Choroid plexus epithelial cell (primary cell): ENCODE results near the gene RNASE12.
"Not testable (repeated sequence)": the region's sequence is repeated elsewhere in the genome, so short reads cannot be mapped to it uniquely, and the experiment has no call there.

Experiments
- DNase-seq: peaks from one replicate; pipeline ENCODE4 v3.0.0-alpha.2; 2010; ENCODE audit warnings: low read depth
- H3K4me3 ChIP-seq: 2 replicates; pipeline ENCODE4 v1.5.1; 2011; ENCODE audit warnings: low read depth, mild to moderate bottlenecking, control low read depth, low read length, moderate library complexity
- TF ChIP-seq, protein P1 (sequence below): conservative IDR thresholded peaks from 2 replicates; pipeline ENCODE4 v1.5.1; 2011; ENCODE audit warnings: low read depth, mild to moderate bottlenecking, control low read depth, inconsistent platforms, low read length, moderate library complexity

Gene RNASE12

DNA sequence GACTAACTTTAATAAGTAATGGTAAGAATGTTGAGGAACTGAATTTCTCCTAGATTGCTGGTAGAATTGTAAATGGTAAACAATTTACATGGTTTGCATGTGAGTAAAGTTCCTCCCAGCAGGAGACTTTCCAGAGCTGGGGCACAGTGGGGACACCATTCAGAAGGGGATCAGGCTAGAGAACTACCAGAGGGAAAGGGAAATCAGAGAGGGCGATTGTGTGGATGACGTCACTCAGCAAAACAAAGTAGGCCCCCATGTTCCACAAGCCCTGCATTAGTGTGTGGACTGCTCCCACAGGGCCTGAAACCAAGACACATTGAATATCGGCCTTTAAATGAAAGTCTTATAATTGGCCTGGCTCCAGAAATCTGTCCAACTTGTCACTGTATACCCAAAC is 12.9 kb downstream of the RNASE12 start:
- DNase-seq, result no peak
- no peak overlapping the region for H3K4me3 ChIP-seq
- TF ChIP-seq, protein P1, sequence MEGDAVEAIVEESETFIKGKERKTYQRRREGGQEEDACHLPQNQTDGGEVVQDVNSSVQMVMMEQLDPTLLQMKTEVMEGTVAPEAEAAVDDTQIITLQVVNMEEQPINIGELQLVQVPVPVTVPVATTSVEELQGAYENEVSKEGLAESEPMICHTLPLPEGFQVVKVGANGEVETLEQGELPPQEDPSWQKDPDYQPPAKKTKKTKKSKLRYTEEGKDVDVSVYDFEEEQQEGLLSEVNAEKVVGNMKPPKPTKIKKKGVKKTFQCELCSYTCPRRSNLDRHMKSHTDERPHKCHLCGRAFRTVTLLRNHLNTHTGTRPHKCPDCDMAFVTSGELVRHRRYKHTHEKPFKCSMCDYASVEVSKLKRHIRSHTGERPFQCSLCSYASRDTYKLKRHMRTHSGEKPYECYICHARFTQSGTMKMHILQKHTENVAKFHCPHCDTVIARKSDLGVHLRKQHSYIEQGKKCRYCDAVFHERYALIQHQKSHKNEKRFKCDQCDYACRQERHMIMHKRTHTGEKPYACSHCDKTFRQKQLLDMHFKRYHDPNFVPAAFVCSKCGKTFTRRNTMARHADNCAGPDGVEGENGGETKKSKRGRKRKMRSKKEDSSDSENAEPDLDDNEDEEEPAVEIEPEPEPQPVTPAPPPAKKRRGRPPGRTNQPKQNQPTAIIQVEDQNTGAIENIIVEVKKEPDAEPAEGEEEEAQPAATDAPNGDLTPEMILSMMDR, result no peak

DNA sequence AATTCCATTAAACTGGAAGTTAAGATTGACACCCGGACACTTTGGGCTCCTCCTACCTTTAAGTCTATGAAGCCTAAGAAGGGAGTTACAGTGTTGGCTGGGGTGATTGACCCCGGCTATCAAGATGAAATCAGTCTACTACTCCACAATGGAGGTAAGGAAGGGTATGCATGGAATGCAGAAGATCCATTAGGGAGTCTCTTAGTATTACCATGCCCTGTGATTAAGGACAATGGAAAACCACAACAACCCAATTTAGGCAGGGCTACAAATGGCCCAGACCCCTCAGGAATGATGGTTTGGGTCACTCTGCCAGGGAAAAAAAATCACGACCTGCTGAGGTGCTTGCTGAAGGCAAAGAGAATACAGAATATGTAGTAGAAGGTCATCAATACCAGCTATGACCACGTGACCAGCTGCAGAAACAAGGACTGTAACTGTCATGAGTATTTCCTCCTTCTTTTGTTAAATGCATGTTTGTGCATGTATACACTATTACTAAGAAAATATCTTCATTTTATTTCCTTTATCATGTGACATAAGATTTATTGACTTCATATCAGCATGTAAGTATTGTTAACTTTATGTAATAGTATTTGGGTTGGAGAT is 18.7 kb downstream of the RNASE12 start:
- not testable (repeated sequence) for DNase-seq, H3K4me3 ChIP-seq

DNA sequence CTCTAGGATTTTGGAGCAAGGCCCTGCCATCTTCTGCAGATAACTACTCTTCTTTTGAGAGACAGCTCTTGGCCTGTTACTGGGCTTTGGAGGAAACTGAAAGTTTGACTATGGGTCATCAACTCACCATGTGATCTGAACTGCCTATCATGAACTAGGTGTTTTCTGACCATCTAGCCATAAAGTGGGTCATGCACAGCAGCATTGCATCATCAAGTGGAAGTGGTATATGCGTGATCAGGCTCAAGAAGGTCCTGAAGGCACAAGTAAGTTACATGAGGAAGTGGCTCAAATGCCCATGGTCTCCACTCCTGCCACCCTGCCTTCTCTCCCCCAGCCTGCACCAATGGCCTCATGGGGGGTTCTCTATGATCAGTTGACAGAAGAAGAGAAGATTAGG is 20.5 kb downstream of the RNASE12 start:
- H3K4me3 ChIP-seq, DNase-seq: not testable (repeated sequence)

DNA sequence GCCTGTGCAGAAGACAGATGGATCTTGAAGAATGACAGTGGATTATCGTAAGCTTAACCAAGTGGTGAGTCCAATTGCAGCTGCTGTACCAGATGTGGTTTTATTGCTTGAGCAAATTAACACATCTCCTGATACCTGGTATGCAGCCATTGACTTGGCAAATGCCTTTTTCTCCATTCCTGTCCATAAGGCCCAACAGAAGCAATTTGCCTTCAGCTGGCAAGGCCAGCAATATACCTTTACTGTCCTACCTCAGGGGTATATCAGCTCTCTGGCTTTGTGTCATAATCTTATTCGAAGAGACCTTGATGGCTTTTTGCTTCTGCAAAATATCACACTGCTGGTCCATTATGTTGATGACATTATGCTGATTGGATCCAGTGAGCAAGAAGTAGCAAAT is 21.3 kb downstream of the RNASE12 start:
- not testable (repeated sequence) for DNase-seq, H3K4me3 ChIP-seq

DNA sequence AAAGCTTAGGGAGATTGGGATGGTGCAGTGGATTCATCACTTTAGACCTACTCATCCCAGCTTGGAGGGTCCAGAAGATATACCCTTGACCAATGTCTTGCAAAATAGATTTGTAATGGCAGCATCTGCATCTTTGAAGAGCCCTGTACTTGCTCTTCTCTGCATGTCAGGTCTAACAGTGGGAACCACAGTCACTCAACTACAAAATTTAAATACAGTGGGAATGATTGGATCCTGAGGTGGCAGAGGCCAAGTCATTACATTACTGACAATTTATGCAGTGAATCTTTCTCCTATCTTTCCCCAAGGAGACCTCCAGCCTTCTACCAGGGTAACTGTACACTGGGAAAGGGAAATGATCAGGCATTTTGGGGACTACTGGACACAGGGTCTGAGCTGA is 22.1 kb downstream of the RNASE12 start:
- DNase-seq, result no peak
- TF ChIP-seq, protein P1, result no peak
- no peak overlapping the region for H3K4me3 ChIP-seq

DNA sequence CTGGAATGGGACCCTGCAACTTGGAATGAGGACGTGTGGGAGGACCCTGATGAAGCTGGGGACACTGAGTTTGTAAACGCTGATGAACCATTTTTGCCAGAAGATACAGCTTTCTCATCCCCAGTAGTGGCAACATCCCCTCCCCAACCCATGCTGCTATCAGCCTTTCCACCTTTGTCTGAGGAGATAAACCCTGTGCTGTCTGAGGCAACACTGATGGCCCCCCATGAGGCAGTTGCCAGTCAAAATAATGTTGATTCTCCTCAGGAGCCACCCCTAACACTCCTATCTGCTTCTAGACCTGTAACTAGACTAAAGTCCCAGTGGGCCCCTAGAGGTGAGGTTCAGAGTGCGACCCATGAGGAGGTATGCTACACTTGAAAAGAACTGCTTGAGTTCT is 22.8 kb downstream of the RNASE12 start:
- H3K4me3 ChIP-seq, result no peak overlapping the region
- DNase-seq, result no peak
- TF ChIP-seq, protein P1, result no peak

DNA sequence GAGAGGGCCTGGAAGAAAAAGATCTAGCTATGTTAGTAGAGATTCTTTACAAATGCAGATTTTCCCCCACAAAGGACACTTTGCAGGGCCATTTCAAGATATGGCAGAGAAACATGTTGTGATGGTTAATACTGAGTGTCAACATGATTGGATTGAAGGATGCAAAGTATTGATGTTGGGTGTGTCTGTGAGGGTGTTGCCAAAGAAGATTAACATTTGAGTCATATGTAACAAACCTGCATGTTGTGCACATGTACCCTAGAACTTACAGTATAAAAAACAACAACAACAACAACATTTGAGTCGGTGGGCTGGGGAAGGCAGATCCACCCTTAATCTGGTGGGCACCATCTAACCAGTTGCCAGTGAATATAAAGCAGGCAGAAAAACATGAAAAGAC is 24.0 kb downstream of the RNASE12 start:
- not testable (repeated sequence) for H3K4me3 ChIP-seq, DNase-seq

DNA sequence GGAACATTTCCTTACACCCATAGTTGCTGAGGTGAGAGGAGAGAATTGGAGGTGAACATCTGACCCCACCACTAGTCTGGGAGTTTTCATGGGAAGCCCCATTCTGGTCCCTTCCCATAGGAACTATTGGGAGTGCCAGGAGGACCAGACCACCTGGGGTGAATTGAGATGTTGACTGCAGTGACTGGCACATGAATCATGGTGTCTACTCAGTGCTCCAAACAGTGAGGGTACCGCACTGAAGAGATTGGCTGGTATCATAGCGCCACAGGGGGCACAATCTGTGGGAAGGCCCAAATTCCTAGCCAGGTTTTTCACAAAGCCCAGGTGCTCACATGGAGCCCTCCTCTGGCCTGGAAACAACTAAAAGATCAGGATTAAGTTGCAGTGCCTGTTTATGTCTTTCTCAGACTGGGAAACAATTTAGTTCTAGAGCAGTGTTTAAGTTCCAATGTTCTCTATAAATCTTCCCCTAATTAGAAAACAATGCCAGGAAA is 26.6 kb downstream of the RNASE12 start:
- DNase-seq, result no peak
- TF ChIP-seq, protein P1, result no peak
- no peak overlapping the region for H3K4me3 ChIP-seq

DNA sequence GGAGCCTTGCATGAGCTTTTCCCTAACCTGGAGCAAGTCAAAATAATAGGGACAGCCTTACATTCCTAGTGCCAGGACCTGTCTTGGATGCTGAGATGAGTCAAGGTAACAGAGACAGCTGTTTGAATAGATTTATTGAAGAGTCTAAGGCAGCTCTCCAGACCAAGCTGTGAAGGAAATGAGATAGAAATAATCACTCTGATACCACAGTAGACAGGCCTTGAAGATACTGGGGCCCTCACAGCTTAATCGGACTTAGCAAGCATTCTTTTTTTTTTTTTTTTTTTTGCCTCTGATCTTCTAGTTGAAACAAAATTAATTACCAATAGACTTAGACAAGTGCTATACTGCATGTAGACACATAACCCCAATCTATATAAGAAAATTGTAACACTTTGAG is 27.2 kb downstream of the RNASE12 start:
- no peak for DNase-seq
- H3K4me3 ChIP-seq, result no peak overlapping the region
- TF ChIP-seq, protein P1, result no peak
